Astrocyte of the spinal cord (primary cell): ENCODE data around the gene MRS2.

ENCODE experiments used
- DNase-seq: peaks from one replicate; pipeline ENCODE4 v3.0.0; 2011; ENCODE audit warnings: low read depth, low spot score
- H3K4me3 ChIP-seq: 2 replicates; pipeline ENCODE4 v1.5.1; 2011; ENCODE audit warnings: low read depth, mild to moderate bottlenecking, low read length, moderate library complexity
- CTCF ChIP-seq: IDR thresholded peaks from 2 replicates; pipeline ENCODE4 v1.5.1; 2012; ENCODE audit warnings: low read depth, mild to moderate bottlenecking, low read length, inconsistent platforms
- in situ Hi-C: cut with HindIII; loops from 2 replicates; pipeline ENCODE4 v1.10.0; 2017; ENCODE audit warnings: low sequenced_read_pairs

Gene MRS2

GRCh38 chr6:24431045-24431451, 28.3 kb downstream of the MRS2 start:
- no peak overlapping the region for H3K4me3 ChIP-seq
- TF ChIP-seq CTCF: peak; percentile 64
- in situ Hi-C loops: no loop called here
- peak; percentile 48 for DNase-seq

- TF ChIP-seq CTCF: no peak
- H3K4me3 ChIP-seq: no peak overlapping the region
- no peak for DNase-seq
- in situ Hi-C loops: no loop called here
Observed at GRCh38 chr6:24432611-24433010, 29.9 kb downstream of the MRS2 start.

- in situ Hi-C loops: no loop called here
- no peak for TF ChIP-seq CTCF
- no peak overlapping the region for H3K4me3 ChIP-seq
- DNase-seq: no peak
Observed at GRCh38 chr6:24436979-24437378, 34.2 kb downstream of the MRS2 start.

- in situ Hi-C loops: no loop called here
Observed at GRCh38 chr6:24439858-24440539, 37.3 kb downstream of the MRS2 start.

GRCh38 chr6:24440897-24441598, 38.3 kb downstream of the MRS2 start:
- no peak overlapping the region for H3K4me3 ChIP-seq
- TF ChIP-seq CTCF: no peak
- DNase-seq: no peak
- in situ Hi-C loops: no loop called here

More at GRCh38 chr6:24439858-24440539, 37.3 kb downstream of the MRS2 start:
- no peak for DNase-seq
- H3K4me3 ChIP-seq: no peak overlapping the region
- no peak for TF ChIP-seq CTCF

GRCh38 chr6:24441599-24441904, 38.8 kb downstream of the MRS2 start:
- no peak for TF ChIP-seq CTCF
- DNase-seq: no peak
- in situ Hi-C loops: no loop called here
- H3K4me3 ChIP-seq: no peak overlapping the region
